GM13976 (cell line): ENCODE data around the gene AMOT.

Source experiments
- DNase-seq: peaks from one replicate; pipeline ENCODE4 v3.0.0; 2012; ENCODE audit warnings: low spot score
- in situ Hi-C: fragments of 300-500 bp; cut with MboI; formaldehyde crosslinking; loops from one replicate; pipeline ENCODE4 v1.12.0; 2022; ENCODE audit warnings: low sequenced_read_pairs, mixed read lengths, inconsistent platforms; ENCODE audit not compliant: unreplicated experiment
- TF ChIP-seq, protein P1 (sequence below): IDR thresholded peaks from 2 replicates; pipeline ENCODE4 v1.5.1; 2012; ENCODE audit warnings: borderline replicate concordance, mild to moderate bottlenecking; ENCODE audit not compliant: insufficient read depth; ENCODE audit errors: extremely low read depth, missing control alignments, control extremely low read depth

AMOT gene

DNA sequence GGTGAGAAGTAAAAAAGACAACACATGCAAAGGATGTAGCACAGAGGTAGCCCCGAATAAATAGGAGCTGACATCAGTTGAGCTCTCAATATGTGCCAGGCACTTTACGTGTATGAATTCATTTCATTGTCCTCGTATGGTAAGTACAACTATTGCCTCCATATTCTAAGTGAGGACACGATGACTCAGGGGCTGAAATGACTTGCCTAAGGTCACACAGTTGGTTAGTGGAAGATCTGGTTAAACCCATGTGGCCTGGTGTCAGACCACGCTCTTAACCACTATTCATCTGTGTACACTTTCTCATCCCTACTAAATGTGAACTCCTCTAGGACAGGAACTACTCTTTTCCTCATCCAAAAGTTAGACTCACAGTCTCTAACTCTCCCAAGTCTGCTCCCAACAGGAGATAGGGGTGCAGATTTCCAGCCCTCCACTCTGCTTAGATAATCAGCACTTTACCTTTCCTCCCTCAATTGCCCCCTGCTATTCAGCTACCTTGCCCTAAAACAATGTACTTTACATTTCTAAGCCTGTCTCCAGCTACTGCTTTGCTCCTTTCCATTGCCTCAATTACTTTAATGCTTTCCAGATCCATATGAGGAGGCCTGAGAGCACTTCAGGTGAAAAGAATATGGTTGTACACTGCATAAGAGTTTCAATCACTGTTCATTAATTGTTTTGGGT lies 102.1 kb downstream of the AMOT start:
- TF ChIP-seq, protein P1, sequence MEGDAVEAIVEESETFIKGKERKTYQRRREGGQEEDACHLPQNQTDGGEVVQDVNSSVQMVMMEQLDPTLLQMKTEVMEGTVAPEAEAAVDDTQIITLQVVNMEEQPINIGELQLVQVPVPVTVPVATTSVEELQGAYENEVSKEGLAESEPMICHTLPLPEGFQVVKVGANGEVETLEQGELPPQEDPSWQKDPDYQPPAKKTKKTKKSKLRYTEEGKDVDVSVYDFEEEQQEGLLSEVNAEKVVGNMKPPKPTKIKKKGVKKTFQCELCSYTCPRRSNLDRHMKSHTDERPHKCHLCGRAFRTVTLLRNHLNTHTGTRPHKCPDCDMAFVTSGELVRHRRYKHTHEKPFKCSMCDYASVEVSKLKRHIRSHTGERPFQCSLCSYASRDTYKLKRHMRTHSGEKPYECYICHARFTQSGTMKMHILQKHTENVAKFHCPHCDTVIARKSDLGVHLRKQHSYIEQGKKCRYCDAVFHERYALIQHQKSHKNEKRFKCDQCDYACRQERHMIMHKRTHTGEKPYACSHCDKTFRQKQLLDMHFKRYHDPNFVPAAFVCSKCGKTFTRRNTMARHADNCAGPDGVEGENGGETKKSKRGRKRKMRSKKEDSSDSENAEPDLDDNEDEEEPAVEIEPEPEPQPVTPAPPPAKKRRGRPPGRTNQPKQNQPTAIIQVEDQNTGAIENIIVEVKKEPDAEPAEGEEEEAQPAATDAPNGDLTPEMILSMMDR = no peak
- no peak for DNase-seq
- in situ Hi-C loops = no loop called here

GRCh38 chrX:112736310-112736709 lies 104.3 kb downstream of the AMOT start:
- TF ChIP-seq, protein P1 = no peak
- in situ Hi-C loops = no loop called here
- DNase-seq = no peak

GRCh38 chrX:112735147-112735546 lies 105.5 kb downstream of the AMOT start:
- no peak for DNase-seq
- in situ Hi-C loops = no loop called here
- TF ChIP-seq, protein P1 = no peak

DNA sequence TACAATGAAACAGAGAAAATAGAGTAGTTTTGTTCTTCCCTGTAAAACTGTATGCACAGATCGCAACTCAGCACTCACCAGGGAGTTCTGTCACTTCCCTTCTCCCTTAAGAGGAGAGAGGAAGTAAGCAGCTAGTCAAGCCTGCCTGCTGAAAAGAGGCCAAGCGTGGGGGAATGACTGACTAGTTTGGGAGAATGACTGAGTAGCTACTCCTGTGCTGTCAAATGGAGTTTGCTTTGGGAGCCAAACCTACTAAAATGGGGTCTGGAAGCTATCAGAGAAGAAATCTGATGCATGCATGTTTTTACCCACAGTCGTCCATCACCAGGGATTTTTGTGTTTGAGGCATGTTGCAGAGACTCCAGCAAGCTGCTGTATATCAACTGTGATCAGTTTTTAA lies 106.3 kb downstream of the AMOT start:
- in situ Hi-C loops = no loop called here
- TF ChIP-seq, protein P1 = no peak
- no peak for DNase-seq

- in situ Hi-C loops = no loop called here
- DNase-seq = no peak
- TF ChIP-seq, protein P1 = no peak
Measured at GRCh38 chrX:112731793-112732192, 108.8 kb downstream of the AMOT start.
